Hypothalamus (tissue), 51 donors: ENCODE results near the gene BACH1.

Experiments used
- DNase-seq, 51 donors: peaks; one replicate each; lab custom pipeline; 2025; lab: John Stamatoyannopoulos, UW

Gene BACH1

GRCh38 chr21:29312981-29313380, 14.3 kb downstream of the BACH1 start:
- DNase-seq: no peak

DNA sequence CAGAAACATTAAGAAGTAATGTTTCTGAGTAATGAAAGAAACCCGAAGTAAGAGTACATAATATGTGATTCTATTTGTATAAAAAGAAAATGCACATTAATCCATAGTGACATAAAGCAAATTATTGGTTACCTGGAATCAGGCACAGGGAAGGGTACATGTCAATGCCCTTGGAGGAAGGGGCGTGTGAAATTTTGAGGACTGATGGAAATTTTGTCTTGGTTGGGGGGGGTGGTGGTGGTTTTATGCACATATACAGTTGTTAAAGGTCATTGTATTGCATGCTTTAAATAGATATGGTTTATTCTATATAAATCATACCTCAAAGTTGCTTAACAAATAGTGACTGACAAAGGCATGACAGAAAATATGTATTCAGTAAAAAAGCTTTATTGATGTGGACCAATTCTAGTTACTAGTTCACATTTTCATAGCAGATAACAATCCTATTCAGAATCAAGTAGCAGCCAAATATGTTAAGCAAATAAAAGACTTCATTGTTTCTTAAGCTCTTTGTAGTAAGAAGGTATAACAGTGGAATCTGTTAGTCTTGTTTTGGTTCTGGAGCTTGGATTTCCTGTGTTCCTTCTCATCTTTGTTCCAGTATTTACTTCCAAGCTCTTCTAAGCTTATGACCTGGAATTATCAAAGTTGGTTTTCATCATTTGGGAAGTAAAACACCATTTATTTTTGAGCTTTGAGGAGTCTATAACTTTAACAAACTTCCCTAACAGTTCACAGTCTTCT, 15.1 kb downstream of the BACH1 start:
- no peak for DNase-seq

GRCh38 chr21:29315131-29315749, 16.5 kb downstream of the BACH1 start:
- no peak for DNase-seq

- DNase-seq: no peak
Observed at GRCh38 chr21:29316029-29316742, 17.5 kb downstream of the BACH1 start.

DNA sequence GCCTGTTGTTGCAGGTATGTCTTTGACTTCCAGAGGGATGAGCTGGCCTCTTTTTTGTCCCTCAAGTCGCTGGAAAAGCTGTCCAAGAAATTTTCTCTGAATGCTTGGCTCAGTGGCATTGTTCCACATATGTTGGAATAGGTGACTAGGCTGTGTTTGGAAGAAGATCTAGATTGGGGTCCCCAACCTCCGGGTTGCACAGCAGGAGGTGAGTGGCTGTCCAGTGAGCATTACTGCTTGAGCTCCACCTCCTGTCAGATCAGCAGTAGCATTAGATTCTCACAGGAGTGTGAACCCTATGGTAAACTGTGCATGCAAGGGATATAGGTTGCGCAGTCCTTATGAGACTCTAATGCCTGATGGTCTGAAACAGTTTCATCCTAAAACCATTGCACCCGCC, 18.1 kb downstream of the BACH1 start:
- no peak for DNase-seq

DNA sequence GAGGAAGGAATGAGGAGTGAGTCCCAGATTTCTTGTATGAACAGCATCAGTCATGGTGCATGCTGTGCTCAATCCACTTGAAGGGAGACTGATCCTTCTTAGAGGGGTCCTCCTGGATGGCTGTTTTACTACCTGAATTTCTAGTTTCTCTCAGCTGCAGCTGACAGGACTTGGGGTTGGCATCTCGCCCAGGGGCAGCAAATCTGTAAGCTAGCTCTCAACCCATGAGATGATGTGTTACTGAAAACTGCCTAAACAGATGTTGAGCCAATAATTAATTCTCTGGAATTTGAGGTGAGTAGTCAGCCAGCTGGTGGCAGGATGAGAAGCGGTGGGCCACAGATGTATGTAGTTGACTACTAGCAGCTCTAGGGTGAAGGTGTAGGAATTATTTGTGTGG, 19.6 kb downstream of the BACH1 start:
- DNase-seq: no peak

DNA sequence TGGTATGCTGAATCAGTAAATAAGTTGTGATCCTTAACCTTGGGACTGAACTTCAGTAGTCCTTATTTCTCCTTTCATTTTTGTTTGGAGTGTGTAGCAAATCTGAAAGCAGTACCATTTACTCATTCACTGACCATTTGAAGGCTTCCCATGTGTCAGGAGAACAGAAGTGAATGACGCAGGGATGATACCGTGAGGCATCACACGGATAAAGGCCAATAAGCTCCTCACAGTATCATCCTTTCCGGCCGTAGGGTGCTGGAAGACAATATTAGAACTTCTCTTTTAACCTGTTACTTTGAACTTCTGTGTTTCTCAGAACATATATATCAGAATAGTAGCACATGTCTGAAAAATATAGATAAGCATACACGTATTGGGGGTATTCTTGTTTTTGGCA, 21.3 kb downstream of the BACH1 start:
- DNase-seq: no peak

DNA sequence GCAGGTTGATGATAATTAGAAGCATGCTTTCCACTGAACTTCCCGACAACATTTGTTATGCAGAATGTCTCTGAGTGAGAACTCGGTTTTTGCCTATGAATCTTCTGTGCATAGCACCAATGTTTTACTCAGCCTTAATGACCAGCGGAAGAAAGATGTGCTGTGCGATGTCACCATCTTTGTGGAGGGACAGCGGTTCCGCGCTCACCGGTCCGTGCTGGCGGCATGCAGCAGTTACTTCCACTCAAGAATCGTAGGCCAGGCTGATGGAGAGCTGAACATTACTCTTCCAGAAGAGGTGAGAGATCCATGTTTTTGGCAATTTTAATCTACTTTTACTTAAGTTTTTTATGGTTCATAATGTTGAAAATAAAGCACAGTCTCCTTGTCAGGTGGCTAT, 22.5 kb downstream of the BACH1 start:
- no peak for DNase-seq

DNA sequence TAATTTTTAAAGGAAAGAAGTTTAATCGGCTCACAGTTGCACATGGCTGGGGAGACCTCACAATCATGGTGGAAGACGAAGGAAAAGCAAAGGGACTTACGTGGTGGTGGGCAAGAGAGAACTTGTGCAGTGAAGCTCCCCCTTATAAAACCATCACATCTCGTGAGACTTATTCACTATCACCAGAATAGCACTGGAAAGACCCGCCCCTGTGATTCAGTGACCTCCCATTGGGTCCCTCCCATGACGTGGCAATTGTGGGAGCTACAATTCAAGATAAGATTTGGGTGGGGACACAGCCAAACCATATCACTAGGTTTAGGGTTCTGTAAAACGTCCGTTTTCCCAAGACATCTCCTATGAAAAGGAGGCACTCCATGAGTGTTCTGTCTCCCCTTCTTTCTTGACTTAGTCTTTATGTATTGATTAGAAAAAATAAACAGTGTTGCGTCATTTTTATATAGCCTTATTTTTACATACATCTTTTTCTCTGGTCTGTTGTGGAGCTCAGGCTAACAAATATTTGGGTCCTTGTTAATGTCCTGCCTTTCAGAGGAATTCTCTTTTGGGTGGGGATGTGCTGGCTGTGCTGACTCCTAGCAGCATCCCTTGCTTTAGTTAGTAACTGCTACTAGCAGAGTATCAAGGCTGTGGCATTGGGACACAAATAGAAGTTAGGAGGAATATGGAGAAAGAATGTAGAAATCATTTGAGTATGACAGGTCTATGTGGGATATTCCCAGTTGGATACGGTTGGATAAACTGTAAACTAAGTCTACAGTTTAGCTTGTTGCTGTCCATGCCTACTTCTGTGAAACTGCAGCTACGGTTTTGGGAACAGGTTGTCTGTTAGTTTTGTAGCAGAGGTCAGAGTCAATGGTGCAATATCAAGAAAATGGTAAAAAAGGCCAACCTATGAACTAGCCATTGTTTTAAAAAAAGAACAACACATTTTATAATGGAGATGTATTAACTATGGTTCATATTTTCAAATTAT, 23.5 kb downstream of the BACH1 start:
- no peak for DNase-seq

DNA sequence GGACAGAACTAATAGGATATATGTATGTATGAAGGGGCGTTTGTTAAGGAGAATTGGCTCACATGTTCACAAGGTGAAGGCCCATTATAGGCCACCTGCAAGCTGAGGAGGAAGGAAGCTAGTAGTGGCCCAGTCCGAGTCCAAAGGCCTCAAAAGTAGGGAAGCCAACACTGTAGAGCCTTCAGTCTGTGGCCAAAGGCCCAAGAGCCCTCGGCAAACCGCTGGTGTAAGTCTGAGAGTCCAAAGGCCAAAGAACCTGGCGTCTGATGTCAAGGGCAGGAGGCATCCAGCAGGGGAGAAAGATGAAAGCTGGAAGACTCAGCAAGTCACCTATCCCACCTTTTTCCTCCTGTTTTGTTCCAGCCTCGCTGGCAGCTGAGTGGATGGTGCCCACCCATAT, 24.5 kb downstream of the BACH1 start:
- no peak for DNase-seq

DNA sequence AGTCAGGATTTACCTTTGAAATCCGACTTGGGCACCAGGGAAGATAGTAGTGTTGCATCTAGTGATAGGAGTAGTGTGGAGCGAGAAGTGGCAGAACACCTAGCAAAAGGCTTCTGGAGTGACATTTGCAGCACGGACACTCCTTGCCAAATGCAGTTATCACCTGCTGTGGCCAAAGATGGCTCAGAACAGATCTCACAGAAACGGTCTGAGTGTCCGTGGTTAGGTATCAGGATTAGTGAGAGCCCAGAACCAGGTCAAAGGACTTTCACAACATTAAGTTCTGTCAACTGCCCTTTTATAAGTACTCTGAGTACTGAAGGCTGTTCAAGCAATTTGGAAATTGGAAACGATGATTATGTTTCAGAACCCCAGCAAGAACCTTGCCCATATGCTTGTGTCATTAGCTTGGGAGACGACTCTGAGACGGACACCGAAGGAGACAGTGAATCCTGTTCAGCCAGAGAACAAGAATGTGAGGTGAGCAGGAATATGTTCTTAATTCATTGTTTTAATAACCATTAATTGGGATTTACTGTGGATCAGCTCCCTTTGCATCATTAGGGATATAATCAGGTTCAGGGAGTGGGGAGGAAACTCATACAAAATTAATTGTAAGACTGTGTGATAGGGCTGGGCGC, 28.3 kb downstream of the BACH1 start:
- no peak for DNase-seq

GRCh38 chr21:29329406-29329805, 30.7 kb downstream of the BACH1 start:
- DNase-seq: no peak

DNA sequence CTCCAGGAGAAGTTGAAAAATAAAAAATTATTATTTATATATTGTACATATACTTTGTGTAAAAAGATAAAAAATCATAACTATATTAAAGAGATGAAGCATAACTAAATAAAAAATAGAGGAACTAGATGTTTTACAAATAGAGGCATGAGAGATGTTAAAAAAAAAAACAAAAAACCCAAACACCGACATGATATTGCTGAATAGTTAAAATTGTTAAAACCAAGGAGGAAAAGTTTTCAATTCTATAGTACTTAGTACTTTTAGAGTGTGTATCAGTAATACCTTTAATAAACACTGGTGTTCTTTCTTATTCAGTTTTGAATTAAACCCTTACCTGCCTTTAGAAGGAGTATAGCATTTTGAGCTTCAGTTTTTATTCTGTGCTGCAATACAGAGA, 32.1 kb downstream of the BACH1 start:
- DNase-seq: no peak

DNA sequence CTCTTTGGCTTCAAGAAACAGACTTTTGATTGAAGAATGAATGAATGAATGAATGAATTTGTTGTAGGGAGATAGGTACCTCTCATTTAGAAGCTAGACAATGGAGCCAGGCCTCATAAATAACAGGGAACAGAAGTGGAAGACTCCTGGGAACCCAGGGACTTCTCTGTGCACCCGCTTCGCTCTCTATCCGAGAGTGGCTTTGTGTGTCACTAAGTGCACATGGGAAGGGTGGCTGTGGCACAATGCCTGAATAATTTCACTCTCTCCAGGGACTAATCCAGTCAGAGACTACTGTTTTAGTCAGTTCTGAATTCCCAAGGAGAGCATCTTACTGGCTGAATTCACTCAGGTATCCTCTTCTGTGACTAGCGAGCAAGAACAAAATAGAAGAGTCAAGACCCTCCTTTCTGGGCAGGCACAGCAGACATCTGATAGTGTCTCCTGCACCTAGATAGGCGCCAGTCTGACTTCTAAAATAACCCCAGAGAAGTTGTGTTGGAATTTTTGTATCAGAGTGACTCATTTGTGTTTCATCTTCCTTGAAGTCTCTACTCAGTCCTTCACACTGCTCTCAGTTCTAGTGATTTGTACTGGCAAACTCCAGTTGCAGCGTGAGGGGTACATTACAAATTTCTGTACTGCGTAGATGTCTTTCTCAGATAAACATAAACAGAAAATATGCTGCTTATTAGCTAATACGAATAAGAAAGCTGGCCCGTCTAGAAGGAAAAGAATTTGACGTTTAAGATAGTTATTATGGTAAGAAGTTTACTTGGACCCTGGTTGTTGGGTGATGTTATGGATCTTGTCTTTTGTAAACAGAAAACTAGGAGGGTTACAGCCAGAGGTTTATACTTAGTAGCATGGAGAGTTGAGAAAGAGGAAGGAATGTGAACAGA, 34.0 kb downstream of the BACH1 start:
- no peak for DNase-seq

DNA sequence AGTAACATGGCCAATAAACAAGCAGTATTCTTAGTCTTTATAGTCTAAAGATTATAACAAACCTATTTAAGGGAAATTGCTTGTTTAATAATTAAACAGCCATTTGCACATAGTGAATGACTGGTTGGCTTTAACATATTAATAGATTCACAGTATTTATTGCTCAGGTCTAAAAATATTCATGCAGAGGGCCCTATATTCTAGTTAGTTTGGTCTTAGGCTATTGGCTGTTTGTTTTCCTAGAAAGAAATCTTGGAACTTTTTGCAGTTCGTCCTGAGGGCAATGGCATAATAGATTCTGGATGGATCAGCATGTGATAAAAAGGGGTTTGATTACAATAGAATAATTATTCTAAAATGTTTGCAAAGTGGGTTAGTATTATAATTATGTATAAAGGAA, 34.7 kb downstream of the BACH1 start:
- DNase-seq: no peak

- DNase-seq: no peak
Observed at GRCh38 chr21:29334717-29335428, 36.2 kb downstream of the BACH1 start.

DNA sequence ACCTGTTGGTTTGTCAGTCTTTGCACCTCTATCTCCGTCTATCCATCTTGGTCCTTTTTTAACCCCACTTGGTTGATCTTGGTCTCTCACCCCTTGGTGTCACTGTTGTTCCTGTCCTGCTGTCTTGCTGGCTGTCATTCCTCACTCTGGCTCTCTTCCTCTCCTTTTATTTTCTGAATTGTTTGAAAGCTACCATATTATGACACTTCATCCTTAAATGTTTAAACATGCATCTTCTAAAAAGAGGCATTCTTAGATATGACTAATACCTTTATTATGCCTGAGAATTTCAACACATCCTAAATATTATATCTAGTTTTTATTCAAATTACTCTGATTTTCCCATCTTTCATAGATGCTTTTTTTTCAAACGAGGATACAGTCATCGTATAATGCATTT, 37.0 kb downstream of the BACH1 start:
- no peak for DNase-seq

- no peak for DNase-seq
Observed at GRCh38 chr21:29338256-29338655, 39.5 kb downstream of the BACH1 start.

DNA sequence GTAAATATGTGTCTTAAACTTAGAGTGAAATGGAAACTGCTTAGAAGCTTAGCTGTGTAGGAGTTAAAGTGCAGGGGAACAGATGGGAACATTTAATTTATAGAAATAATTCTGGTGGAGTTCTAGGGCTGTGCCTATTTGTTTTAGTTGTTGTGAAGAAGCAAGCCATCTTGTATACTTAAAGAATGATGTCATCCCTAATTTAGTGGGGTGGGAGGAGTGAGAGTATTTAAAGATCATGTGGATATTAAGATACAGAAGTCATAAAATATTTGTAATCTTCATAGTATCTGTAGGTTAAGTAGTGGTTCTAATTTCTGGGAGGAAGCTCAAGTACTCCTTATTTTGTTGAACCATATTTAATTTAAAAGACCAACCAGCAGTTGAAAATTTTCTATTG, 41.5 kb downstream of the BACH1 start:
- no peak for DNase-seq
